Measurements from ENCODE around the gene OTULINL. TPM values are rescaled to one million over a fixed set of nuclear protein-coding genes. Genes with fewer than 3 reads are reported as not detected.
A peak's percentile ranks its signal among the peaks of the same experiment; 100 is the strongest.

OTULINL gene
- total RNA-seq, 1 donor = 1.6 TPM

DNA sequence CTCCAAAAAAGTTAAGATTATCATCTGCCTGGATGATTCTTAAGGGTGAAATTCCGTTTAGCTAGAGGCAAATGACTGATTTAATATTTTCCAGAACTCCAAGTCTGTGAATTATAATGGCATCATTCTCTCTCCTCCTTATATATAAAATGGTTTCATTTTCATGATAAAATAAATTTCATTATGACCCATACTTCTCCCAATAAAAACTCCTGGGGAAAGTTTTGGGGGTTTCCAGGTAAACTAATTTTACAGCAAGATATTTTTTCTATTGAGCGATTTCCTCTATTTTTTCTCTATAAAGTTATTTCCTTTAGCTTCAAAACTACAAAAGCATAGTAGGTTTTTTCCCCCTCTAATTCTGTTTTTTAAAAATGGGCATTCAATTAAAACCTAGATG lies 75.3 kb downstream of the OTULINL start:
- no peak for TF ChIP-seq CTCF (IDR thresholded peaks at IDR 0.05; ENCODE audit: insufficient read depth, low read length)
- DNase-seq (ENCODE audit: low read depth) = no peak
- no peak overlapping the region for H3K4me3 ChIP-seq (ENCODE audit: low read depth, low read length)

DNA sequence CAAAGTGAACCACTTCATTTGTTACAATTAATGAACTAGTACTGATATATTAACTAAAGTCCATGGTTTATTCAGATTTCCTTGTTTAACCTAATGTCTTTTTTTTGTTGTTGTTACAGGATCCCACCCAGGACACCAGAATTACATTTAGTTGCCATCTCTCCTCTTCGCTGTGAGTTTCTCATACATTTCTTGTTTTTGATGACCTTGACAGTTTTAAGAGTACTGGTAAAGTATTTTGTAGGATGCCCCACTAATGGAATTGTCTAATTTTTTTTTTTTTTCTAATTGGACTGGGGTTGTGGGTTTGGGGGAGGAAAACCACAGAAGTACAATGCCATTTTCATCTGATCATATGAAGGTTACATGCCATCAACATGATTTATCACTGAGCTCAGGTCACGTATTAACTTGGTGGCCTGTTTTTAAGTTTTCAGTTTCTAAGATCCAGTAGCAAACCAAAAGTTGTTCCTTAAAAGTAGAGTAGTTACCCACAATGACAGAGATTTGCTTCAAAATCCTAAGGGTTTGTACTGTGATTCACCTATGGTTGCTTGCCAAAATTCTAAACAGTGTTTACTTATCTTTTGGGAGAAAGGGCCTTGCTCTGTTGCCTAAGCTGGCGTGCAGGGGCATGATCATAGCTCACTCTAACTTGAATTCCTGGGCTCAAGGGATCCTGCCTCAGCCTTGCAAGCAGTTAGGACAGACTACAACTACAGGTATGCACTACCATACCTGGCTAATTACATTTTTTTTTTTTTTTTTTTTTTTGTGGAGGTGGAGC lies 78.4 kb downstream of the OTULINL start:
- DNase-seq (ENCODE audit: low read depth) = peak; percentile 86
- no peak overlapping the region for H3K4me3 ChIP-seq (ENCODE audit: low read depth, low read length)
- no peak for TF ChIP-seq CTCF (IDR thresholded peaks at IDR 0.05; ENCODE audit: insufficient read depth, low read length)

DNA sequence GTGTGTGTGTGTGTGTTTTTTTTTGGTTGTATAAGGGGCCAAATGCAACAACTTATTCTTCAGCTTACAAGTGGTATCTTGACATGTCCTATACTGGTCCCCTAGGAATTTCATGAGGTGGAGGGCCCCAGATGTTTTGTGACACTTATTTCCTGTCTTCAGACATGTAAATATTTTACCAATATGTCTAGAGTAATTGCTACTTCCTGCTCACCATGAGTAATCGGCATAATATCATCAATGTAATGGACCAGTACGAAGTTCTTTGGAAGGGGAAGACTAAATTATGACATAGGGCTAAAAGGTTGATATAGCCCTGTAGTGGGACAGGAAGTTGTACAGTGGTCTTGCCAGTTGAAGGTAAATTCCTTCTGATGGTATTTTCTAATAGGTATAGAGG lies 79.2 kb downstream of the OTULINL start:
- no peak for TF ChIP-seq CTCF (IDR thresholded peaks at IDR 0.05; ENCODE audit: insufficient read depth, low read length)
- no peak overlapping the region for H3K4me3 ChIP-seq (ENCODE audit: low read depth, low read length)
- no peak for DNase-seq (ENCODE audit: low read depth)

Other genes with a start within 250 kb of the OTULINL start
- gene OTULIN, start 82.9 kb downstream of the OTULINL start, total RNA-seq (ENCODE audit: low replicate concordance) = 26.2 and 29.3 TPM in 2 replicates

Measured in fibroblast of the aortic adventitia (primary cell).